Measurements from ENCODE around the gene NKD1.
A peak's percentile ranks its signal among the peaks of the same experiment; 100 is the strongest.

Gene NKD1

DNA sequence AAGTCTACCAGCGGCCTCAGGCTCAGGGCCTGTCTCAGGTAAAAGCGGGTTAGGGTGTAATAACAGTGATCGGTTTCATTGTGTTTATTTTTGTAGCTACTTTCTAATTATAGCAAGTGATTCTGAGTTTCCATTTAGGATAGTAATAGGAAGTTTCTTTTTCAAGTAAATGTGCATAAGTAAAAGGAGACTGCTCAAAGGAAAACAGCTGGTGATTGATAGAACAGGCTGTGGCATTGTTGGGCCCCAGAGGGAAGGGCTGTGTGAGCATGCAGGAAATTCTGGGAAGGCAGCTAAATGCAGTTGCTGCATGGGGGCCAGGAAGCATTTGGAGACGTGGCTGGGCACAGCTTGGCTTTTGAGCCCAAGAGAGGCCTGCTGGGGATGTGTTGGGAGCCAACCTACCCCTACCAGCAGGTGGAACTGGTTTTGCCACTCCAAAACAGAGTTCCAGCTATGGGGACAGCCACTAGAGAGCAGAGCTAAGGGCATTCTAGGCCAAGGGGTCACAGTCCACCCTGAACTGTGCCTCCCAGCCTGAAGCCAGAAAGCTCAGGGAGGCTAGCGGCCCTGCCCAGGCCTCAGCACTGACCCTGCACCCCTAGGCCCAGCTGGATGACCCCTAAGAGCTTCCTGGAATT is 120.3 kb downstream of the NKD1 start:
- H3K4me1 Mint-ChIP-seq, result peaks cover 12% of the 10 kb centered on the region
- no peaks in the 10 kb centered on the region for H3K27me3 Mint-ChIP-seq
- peaks cover 5% of the 10 kb centered on the region for H3K9me3 Mint-ChIP-seq
- ATAC-seq (ENCODE audit: low read depth) (no peak), DNase-seq (ENCODE audit: low spot score in 2 of 2) (no peak)
- peaks cover 34% of the 10 kb centered on the region for H3K36me3 Mint-ChIP-seq
- no peak overlapping the region for H3K4me3 Mint-ChIP-seq
- H3K27ac Mint-ChIP-seq, result peak overlapping the region; percentile 53

DNA sequence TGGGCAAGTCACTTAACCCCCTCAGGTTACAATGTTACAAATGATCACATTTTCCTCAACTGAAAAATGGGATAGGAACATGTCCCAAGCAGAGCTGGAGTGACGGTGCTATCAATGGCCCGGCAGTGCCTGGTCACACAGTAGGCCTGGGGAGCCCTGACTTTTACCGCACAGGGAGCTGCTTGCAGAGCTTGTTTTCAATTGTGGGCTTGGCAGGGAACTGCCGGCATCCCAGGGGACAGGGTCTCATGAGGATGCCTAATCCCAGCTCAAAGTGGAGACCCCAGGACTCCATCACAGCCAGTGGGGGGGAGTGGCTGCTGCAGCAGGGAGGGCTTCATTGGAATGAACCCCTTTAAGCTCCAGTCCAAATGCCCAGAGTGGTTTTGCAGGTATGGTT is 121.5 kb downstream of the NKD1 start:
- Mint-ChIP-seq H3K4me3 (no peak overlapping the region), H3K4me1 (peaks cover 11% of the 10 kb centered on the region), H3K27me3 (no peaks in the 10 kb centered on the region), H3K9me3 (peaks cover 5% of the 10 kb centered on the region), H3K36me3 (peaks cover 40% of the 10 kb centered on the region), H3K27ac (no peak overlapping the region)
- DNase-seq (ENCODE audit: low spot score in 2 of 2), result no peak
- no peak for ATAC-seq (ENCODE audit: low read depth)

DNA sequence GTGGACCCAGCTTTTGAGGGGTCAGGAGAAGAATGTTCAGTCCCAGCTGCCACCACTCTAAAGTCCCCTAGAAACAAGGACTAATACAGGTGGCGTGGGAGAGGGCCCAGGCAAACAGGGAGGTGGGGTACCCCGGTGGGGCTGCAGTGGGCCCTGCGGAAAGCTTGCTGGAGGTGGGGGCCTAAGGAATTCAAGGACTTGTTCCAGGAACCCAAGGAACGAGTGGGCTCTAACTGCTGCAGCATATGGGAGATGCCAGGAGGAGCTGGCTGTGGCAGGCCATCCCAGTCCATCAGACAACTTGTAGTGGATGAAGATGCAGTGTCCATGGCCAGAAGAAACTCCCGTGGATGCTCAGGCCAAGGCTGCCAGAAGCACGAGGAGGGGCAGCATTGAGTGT is 122.3 kb downstream of the NKD1 start:
- Mint-ChIP-seq H3K4me3 (no peak overlapping the region), H3K9me3 (peaks cover 5% of the 10 kb centered on the region), H3K36me3 (peaks cover 47% of the 10 kb centered on the region), H3K27me3 (no peaks in the 10 kb centered on the region), H3K4me1 (peaks cover 10% of the 10 kb centered on the region), H3K27ac (no peak overlapping the region)
- DNase-seq (ENCODE audit: low spot score in 2 of 2) (no peak), ATAC-seq (ENCODE audit: low read depth) (no peak)

DNA sequence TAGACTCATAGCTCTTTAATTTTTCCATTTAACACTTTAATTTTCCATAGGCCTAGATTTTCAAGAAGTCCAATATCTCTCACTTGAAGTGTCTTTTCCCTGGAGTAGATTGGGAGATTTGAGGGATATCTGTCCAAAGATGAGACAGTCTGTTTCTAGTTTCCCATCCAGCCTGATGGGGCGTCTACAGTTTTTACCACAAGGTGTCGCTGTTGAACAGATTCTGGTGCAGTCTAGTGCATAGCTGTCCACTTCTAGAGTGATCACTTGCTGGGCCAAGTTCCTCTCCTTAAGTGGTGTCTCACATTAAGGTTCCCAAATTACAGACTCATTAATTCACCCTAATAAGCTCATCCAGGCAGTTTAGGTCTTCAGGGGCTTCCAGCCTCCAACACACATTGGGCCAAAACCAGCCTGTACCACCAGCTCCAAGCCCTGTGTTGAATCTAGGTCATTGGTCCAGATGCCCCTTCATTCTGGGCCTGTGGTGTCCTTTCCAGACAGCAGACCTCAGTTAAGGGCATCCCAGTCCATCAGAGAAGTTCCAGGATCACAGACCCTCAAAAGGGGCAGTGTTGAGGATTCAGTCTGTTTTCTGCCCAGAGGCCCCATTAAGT is 123.6 kb downstream of the NKD1 start:
- DNase-seq (ENCODE audit: low spot score in 2 of 2) (peak; percentile 37 to 46), ATAC-seq (ENCODE audit: low read depth) (peak; percentile 31)
- peaks cover 60% of the 10 kb centered on the region for H3K36me3 Mint-ChIP-seq

DNA sequence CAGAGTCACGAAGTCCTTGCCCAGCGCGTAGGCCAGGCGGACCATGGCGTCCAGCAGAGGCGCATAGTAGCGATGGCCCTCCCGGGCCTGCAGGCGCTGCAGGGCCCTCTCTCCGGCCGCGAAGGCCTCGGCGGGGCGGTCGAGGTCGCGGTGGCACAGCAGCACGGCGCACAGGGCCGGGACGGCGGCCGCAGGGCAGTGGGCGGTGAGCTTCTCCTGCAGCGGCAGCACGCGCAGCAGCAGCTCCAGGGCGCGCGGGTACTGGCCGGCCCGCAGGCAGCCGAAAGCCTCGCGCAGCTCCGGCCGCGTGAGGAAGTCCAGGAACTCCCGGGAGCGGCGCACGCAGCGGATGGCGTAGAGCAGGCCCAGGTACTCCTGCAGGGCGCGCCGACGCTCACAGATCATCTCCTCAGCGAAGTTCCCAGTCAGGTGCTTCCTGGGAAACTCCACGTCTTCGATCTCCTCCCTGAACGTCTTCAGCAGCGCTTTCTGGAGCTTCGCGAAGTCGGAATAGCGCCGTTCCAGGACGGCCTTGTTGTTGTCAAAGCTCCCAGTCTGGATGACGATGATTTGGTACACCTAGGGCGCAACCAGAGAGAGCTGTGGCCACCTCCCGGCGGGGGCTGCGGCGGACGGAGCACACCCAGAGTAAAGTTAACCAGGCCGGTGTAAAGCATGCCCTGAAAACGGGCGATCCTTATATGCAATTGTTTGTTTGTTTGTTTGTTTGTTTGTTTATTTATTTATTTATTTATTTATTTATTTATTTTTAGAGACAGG is 125.5 kb downstream of the NKD1 start:
- Mint-ChIP-seq H3K9me3 (peaks cover 4% of the 10 kb centered on the region), H3K27me3 (no peaks in the 10 kb centered on the region), H3K4me3 (no peak overlapping the region), H3K27ac (no peak overlapping the region), H3K36me3 (peaks cover 64% of the 10 kb centered on the region), H3K4me1 (peaks cover 5% of the 10 kb centered on the region)
- DNase-seq (ENCODE audit: low spot score in 2 of 2) (no peak), ATAC-seq (ENCODE audit: low read depth) (no peak)

More for the DNA sequence above, 123.6 kb downstream of the NKD1 start:
- Mint-ChIP-seq H3K9me3 (peaks cover 4% of the 10 kb centered on the region), H3K27ac (peak overlapping the region; percentile 77), H3K4me1 (peaks cover 8% of the 10 kb centered on the region), H3K27me3 (no peaks in the 10 kb centered on the region), H3K4me3 (no peak overlapping the region)

GRCh38 chr16:50674831-50675230 is 126.6 kb downstream of the NKD1 start:
- Mint-ChIP-seq H3K36me3 (peaks cover 67% of the 10 kb centered on the region), H3K4me1 (peaks cover 13% of the 10 kb centered on the region), H3K4me3 (no peak overlapping the region), H3K9me3 (peaks cover 4% of the 10 kb centered on the region), H3K27ac (no peak overlapping the region), H3K27me3 (no peaks in the 10 kb centered on the region)
- DNase-seq (ENCODE audit: low spot score in 2 of 2) (no peak), ATAC-seq (ENCODE audit: low read depth) (no peak)

DNA sequence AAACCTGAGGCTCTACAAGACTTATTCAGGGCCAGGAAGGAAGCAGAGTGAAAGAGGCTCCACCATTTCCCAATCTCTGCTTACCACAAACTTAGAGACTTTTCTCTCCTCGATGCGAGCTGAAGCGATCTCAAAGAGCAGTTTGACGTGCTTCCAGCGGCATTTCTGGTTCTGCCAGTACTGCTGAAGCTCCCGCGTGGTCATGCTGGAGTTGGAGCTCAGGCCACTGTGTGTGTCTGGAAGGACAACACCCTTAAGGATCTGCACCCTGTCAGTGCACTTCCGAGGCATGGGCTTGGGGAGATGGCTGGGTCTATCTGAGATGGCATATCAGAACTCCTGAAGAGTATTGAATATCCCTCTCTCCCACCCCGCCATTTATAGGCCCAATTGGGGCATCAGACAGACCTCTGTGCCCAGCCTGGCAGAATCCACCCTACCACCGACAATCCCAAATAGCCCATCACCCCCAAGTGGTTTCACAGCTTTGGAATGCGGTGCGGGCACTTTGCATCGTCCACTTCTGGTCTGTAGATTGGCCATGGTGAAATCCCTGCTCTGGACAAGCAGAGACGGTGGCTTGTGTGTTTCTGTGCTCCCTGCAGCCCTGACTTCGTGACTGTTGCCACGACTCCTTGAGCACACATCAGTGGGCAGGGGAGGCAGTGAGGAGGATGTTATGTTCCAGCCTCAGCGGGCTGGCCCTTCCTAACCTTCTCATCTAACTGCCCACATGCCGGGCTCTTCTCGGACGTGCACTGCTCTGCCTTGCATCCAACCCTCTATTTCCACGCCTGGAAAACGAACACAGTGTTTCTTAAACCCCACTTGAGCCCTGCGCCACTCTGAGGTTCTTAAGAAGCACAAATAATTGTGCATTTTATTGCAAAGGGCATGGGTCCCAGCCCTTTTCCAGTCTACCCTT is 127.8 kb downstream of the NKD1 start:
- Mint-ChIP-seq H3K27me3 (no peaks in the 10 kb centered on the region), H3K4me1 (peaks cover 19% of the 10 kb centered on the region), H3K4me3 (no peak overlapping the region), H3K27ac (peak overlapping the region; percentile 88), H3K9me3 (peaks cover 4% of the 10 kb centered on the region), H3K36me3 (peaks cover 64% of the 10 kb centered on the region)
- ATAC-seq (ENCODE audit: low read depth) (no peak), DNase-seq (ENCODE audit: low spot score in 2 of 2) (no peak)

GRCh38 chr16:50676684-50677225 is 128.6 kb downstream of the NKD1 start:
- no peaks in the 10 kb centered on the region for H3K27me3 Mint-ChIP-seq
- no peak for ATAC-seq (ENCODE audit: low read depth)
- DNase-seq (ENCODE audit: low spot score in 2 of 2), result no peak
- H3K4me1 Mint-ChIP-seq, result peaks cover 25% of the 10 kb centered on the region
- H3K4me3 Mint-ChIP-seq, result no peak overlapping the region
- peak overlapping the region; percentile 88 for H3K27ac Mint-ChIP-seq
- peaks cover 58% of the 10 kb centered on the region for H3K36me3 Mint-ChIP-seq
- peaks cover 2% of the 10 kb centered on the region for H3K9me3 Mint-ChIP-seq

GRCh38 chr16:50677351-50677750 is 129.2 kb downstream of the NKD1 start:
- ATAC-seq (ENCODE audit: low read depth) (no peak), DNase-seq (ENCODE audit: low spot score in 2 of 2) (no peak)
- H3K4me1 Mint-ChIP-seq, result peaks cover 29% of the 10 kb centered on the region
- H3K27ac Mint-ChIP-seq, result peak overlapping the region; percentile 88
- no peaks in the 10 kb centered on the region for H3K27me3 Mint-ChIP-seq
- peaks cover 1% of the 10 kb centered on the region for H3K9me3 Mint-ChIP-seq
- H3K36me3 Mint-ChIP-seq, result peaks cover 52% of the 10 kb centered on the region
- H3K4me3 Mint-ChIP-seq, result no peak overlapping the region

GRCh38 chr16:50678531-50678930 is 130.3 kb downstream of the NKD1 start:
- Mint-ChIP-seq H3K27ac (peak overlapping the region; percentile 88), H3K36me3 (peaks cover 42% of the 10 kb centered on the region), H3K4me1 (peaks cover 38% of the 10 kb centered on the region), H3K4me3 (peak overlapping the region; percentile 45), H3K9me3 (no peaks in the 10 kb centered on the region), H3K27me3 (no peaks in the 10 kb centered on the region)
- ATAC-seq (ENCODE audit: low read depth), result no peak
- DNase-seq (ENCODE audit: low spot score in 2 of 2), result no peak

DNA sequence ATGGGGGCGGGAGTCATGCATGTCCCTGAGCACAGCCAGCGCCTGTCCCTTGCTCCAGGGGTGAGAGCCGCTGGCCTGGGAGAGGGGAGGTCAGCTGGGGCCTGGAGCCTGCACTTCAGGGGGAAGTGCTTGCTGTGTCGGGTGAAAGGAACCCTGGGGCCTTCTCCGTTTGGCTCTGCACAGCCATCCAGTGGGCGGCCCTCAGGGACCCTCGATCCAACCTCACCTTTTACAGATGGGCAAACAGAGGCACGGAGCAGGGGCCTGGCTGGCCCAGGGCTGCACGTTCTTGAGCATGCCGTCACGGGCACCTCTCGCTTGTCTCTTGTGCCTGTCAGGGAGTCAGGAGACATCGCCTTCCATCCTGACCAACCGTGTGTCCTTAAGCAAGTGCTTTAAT is 131.1 kb downstream of the NKD1 start:
- no peaks in the 10 kb centered on the region for H3K27me3 Mint-ChIP-seq
- peak overlapping the region; percentile 97 for H3K27ac Mint-ChIP-seq
- DNase-seq (ENCODE audit: low spot score in 2 of 2) (no peak), ATAC-seq (ENCODE audit: low read depth) (no peak)
- peaks cover 46% of the 10 kb centered on the region for H3K4me1 Mint-ChIP-seq
- no peaks in the 10 kb centered on the region for H3K9me3 Mint-ChIP-seq
- no peak overlapping the region for H3K4me3 Mint-ChIP-seq
- H3K36me3 Mint-ChIP-seq, result peaks cover 39% of the 10 kb centered on the region

- H3K36me3 Mint-ChIP-seq, result peaks cover 36% of the 10 kb centered on the region
- ATAC-seq (ENCODE audit: low read depth), result no peak
- no peak for DNase-seq (ENCODE audit: low spot score in 2 of 2)
- H3K4me3 Mint-ChIP-seq, result peak overlapping the region; percentile 89
- H3K9me3 Mint-ChIP-seq, result peaks cover under 1% of the 10 kb centered on the region
- H3K27me3 Mint-ChIP-seq, result no peaks in the 10 kb centered on the region
- H3K4me1 Mint-ChIP-seq, result peaks cover 52% of the 10 kb centered on the region
- peak overlapping the region; percentile 97 for H3K27ac Mint-ChIP-seq
Observed at GRCh38 chr16:50679676-50680555, 131.7 kb downstream of the NKD1 start.

- H3K27me3 Mint-ChIP-seq, result no peaks in the 10 kb centered on the region
- H3K4me1 Mint-ChIP-seq, result peaks cover 58% of the 10 kb centered on the region
- H3K4me3 Mint-ChIP-seq, result peak overlapping the region; percentile 89
- H3K27ac Mint-ChIP-seq, result peak overlapping the region; percentile 97
- no peak for ATAC-seq (ENCODE audit: low read depth)
- peaks cover 31% of the 10 kb centered on the region for H3K36me3 Mint-ChIP-seq
- peaks cover 2% of the 10 kb centered on the region for H3K9me3 Mint-ChIP-seq
- DNase-seq (ENCODE audit: low spot score in 2 of 2), result no peak
Observed at GRCh38 chr16:50680556-50680893, 132.3 kb downstream of the NKD1 start.

Measured in memory B cell (primary cell).